Fibroblast of peridontal ligament (primary cell): ENCODE results near the gene KRTAP6-3.

Source experiments
- DNase-seq: peaks from one replicate; pipeline ENCODE4 v3.0.0-alpha.2; 2010; ENCODE audit errors: extremely low read depth

KRTAP6-3 gene

GRCh38 chr21:30625449-30626165, 33.4 kb downstream of the KRTAP6-3 start:
- DNase-seq: no peak

GRCh38 chr21:30628109-30628508, 35.9 kb downstream of the KRTAP6-3 start:
- no peak for DNase-seq

- DNase-seq: no peak
These were observed 37.0 kb downstream of the KRTAP6-3 start for GRCh38 chr21:30629200-30629599.

GRCh38 chr21:30634906-30635305, 42.7 kb downstream of the KRTAP6-3 start, which contains the start of gene KRTAP20-2:
KRTAP20-2 (plus strand) TSS chr21:30635206; CDS start chr21:30635264, 58 bp downstream.
- DNase-seq: no peak

- no peak for DNase-seq
These were observed 46.4 kb downstream of the KRTAP6-3 start for GRCh38 chr21:30638686-30639085.

GRCh38 chr21:30642564-30642963, 50.3 kb downstream of the KRTAP6-3 start, which contains the start of gene KRTAP20-3:
KRTAP20-3 (plus strand) TSS chr21:30642864.
- no peak for DNase-seq
